Pancreas (tissue), 10 donors: ENCODE data around the gene SRRM2. TPM values are rescaled to one million over a fixed set of nuclear protein-coding genes. Genes with fewer than 3 reads are reported as not detected.
A peak's percentile ranks its signal among the peaks of the same experiment; 100 is the strongest.

Source experiments
- ATAC-seq, 4 donors: fragments of 200-7000 bp; cut with Tn5 transposase; one replicate each; pipeline versions ENCODE4 v1.8.0 to v1.9.1; 2020; ENCODE audit warnings: mild to moderate bottlenecking in 4 of 4, moderate library complexity in 4 of 4
- DNase-seq, 6 donors: peaks; one replicate each; pipeline ENCODE4 v3.0.0-alpha.2; 2020
- FAIRE-seq: peaks from 2 replicates; lab custom pipeline; 2012; peaks lifted over from hg19 to GRCh38; lab: Jason Lieb, UNC
- H3K27ac ChIP-seq, 4 donors: fragments of 200-600 bp; sonication (generic); 1 replicate in 3 of 4; 2 replicates in 1 of 4; pipeline versions ENCODE4 v1.5.0 to v1.8.0; 2020
- H3K27me3 ChIP-seq, 4 donors: fragments of 200-600 bp; one replicate each; pipeline ENCODE4 v1.8.0; 2021
- H3K36me3 ChIP-seq, 3 donors: fragments of 200-600 bp; sonication (generic) in 1 of 3; one replicate each; pipeline versions ENCODE4 v1.5.0 to v1.8.0; 2020 to 2021
- H3K4me1 ChIP-seq, 3 donors: fragments of 200-600 bp; one replicate each; pipeline ENCODE4 v1.8.0; 2021
- H3K4me3 ChIP-seq, 4 donors: fragments of 200-600 bp; sonication (generic) in 2 of 4; one replicate each; pipeline versions ENCODE4 v1.5.0 to v1.8.0; 2020 to 2021
- H3K9me3 ChIP-seq, 4 donors: fragments of 200-600 bp; one replicate each; pipeline ENCODE4 v1.8.0; 2021
- WGBS, 2 donors: extraction: QIAGEN DNeasy Blood & Tissue Kit; methylation state at CpG; one replicate each; pipeline ENCODE4 v1.1.7; 2013; 5-methylcytosine and 5-hydroxymethylcytosine counted together
- intact Hi-C, 3 donors: fragments of 100-400 bp; cut with DNase I; formaldehyde crosslinking; loops; one replicate each; pipeline versions ENCODE4 v1.11.1 to v1.14.2; 2022
- polyA plus RNA-seq, 2 donors: library from polyadenylated mRNA; stranded (reverse); fragments of 200-250 nt; gene quantifications; one replicate each; pipeline ENCODE4 v1.2.3, GENCODE V29; 2013
- total RNA-seq, 6 donors: library from RNA; stranded (reverse); fragmentation: NEBNext Ultra II Directional in 4 of 6; extraction: Animal tissue kit (Norgen Biotek cat#: 25700) in 4 of 6; gene quantifications; one replicate each; pipeline versions ENCODE4 v1.2.1 to v1.2.4, GENCODE V29; 2021 to 2023
- TF ChIP-seq, protein P1 (sequence below), 4 donors: fragments of 200-600 bp; sonication (generic) in 3 of 4; IDR thresholded peaks; one replicate each; pipeline versions ENCODE4 v1.5.0 to v1.8.0; 2021; ENCODE audit warnings: antibody characterized with exemption in 4 of 4
- donor health status: healthy with polysubstance abuse.
- donor health status: DM: no; HTN: no; CAD: no; lungs with moderate emphysema.
- donor health status: DM: no; HTN: no; CAD: no.
- donor health status: control.
- donor health status: control.
- donor health status: Bipolar disorder and iron deficiency.
- donor health status: DM: yes; HTN: yes; CAD: no.
- donor health status: DM: no; HTN: no; CAD: no.
- donor health status: DM: no; HTN: no; CAD: no.
- donor health status: DM: yes; HTN: yes; CAD: no.

Gene SRRM2
- total and polyA plus RNA-seq, 8 donors, result 244 to 1,932 (median 380) TPM

- ATAC-seq, result peak; percentile 39 to 60 (median 52)
- TF ChIP-seq, protein P1, sequence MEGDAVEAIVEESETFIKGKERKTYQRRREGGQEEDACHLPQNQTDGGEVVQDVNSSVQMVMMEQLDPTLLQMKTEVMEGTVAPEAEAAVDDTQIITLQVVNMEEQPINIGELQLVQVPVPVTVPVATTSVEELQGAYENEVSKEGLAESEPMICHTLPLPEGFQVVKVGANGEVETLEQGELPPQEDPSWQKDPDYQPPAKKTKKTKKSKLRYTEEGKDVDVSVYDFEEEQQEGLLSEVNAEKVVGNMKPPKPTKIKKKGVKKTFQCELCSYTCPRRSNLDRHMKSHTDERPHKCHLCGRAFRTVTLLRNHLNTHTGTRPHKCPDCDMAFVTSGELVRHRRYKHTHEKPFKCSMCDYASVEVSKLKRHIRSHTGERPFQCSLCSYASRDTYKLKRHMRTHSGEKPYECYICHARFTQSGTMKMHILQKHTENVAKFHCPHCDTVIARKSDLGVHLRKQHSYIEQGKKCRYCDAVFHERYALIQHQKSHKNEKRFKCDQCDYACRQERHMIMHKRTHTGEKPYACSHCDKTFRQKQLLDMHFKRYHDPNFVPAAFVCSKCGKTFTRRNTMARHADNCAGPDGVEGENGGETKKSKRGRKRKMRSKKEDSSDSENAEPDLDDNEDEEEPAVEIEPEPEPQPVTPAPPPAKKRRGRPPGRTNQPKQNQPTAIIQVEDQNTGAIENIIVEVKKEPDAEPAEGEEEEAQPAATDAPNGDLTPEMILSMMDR (IDR thresholded peaks at IDR 0.05), result no peak
- Histone ChIP-seq H3K4me3 (peak overlapping the region in 2 of 4 donors; percentile 28 to 42), H3K27ac (no peak overlapping the region), H3K36me3 (no peaks in the 10 kb centered on the region), H3K9me3 (no peaks in the 10 kb centered on the region), H3K27me3 (no peaks in the 10 kb centered on the region), H3K4me1 (no peaks in the 10 kb centered on the region)
- intact Hi-C loops, result no loop called here
- DNase-seq, result peak in 5 of 6 donors; percentile 3 to 75 (median 13)
- no peak for FAIRE-seq
- 11% methylated on average over 49 to 79 of the region's 79 CpGs for WGBS, 2 donors
These were observed 32.9 kb downstream of the SRRM2 start for GRCh38 chr16:2785101-2785991.

DNA sequence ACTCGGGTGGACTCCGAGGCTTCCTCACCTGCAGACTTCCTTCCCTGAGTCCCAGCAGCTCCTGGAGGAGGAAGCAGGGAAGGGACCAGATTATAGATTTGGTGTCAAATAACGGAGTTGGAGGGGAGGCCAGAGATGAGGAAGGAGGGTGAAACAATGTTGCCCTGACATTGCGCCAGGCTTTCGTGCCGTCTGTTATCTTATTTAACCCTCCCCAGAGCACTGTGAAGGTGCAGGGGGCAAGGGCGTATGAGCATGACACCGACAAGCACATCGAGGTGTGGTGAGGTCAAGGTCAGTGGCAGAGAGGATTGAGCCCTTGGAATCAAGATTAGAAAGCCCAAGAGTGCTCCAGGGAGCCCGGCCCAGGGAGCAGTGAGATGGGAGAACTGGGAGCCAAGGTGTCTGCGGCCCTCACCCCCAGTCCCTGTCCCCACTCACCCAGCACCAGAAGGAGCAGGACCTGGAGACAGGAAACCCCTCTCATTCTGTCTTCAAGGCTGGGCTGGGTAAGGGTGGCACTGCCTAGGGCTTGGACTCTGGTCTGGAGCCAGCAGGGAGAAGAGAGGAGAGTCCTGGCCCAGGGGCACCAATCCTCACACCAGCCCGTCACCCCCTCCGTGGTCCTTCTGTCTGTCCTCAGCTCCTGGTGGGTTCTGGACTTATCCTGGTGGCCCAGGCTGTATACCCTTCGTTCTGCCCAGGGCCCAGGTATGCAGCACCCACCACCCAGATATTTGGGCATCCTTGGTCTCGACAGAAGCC is 33.8 kb downstream of the SRRM2 start:
- FAIRE-seq, result no peak
- 32 to 34% methylated on average over 15 of the region's 15 CpGs for WGBS, 2 donors
- Histone ChIP-seq H3K4me1 (no peaks in the 10 kb centered on the region), H3K9me3 (no peaks in the 10 kb centered on the region), H3K36me3 (no peaks in the 10 kb centered on the region), H3K27ac (no peak overlapping the region), H3K27me3 (peaks cover 0 to 4% (median 0%) of the 10 kb centered on the region in 4 donors), H3K4me3 (no peak overlapping the region)
- TF ChIP-seq, protein P1 (IDR thresholded peaks at IDR 0.05), result no peak
- intact Hi-C loops, result no loop called here
- peak in 2 of 6 donors; percentile 10 to 22 for DNase-seq
- peak in 1 of 4 donors; percentile 5 for ATAC-seq

- peaks cover 0 to 4% (median 0%) of the 10 kb centered on the region in 4 donors for H3K27me3 ChIP-seq
- TF ChIP-seq, protein P1 (IDR thresholded peaks at IDR 0.05), result no peak
- no peaks in the 10 kb centered on the region for H3K4me1 ChIP-seq
- DNase-seq, result no peak
- intact Hi-C loops, result no loop called here
- no peak for ATAC-seq
- 28 to 32% methylated on average over 3 of the region's 3 CpGs for WGBS, 2 donors
- H3K36me3 ChIP-seq, result no peaks in the 10 kb centered on the region
- H3K9me3 ChIP-seq, result no peaks in the 10 kb centered on the region
- H3K4me3 ChIP-seq, result no peak overlapping the region
- no peak for FAIRE-seq
- no peak overlapping the region for H3K27ac ChIP-seq
These were observed 34.4 kb downstream of the SRRM2 start for GRCh38 chr16:2786826-2787151.

DNA sequence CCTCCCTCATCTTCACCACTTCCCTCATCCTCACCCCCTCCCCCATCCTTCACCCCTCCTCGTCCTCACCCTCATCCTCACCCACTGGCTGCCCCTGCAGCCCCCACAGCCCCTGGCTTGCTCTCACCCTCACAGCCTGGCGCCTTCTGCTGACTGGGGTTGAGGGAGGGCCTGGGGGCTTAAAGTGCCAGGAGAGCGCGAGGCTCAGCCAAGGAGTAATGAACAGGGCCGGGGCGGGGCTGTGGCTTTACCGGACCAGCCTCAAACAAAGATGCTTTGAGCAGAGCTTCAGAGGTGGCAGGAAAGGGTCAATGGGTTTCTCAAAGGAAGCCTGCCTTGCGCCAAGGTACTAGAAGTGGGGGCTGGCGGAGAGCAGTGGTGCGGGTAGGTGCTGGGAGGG is 35.0 kb downstream of the SRRM2 start, which contains the start of gene PRSS33:
TSS of gene PRSS33 (minus strand) at position 155 of the 400 bp plus-strand sequence. CDS start 1,013 bp downstream, outside the sequence.
- WGBS, 2 donors, result 17 to 18% methylated on average over 10 of the region's 10 CpGs
- no peak within 1 kb of the TSS for H3K4me3 ChIP-seq
- ATAC-seq (no peak), FAIRE-seq (no peak), DNase-seq (no peak)
- TF ChIP-seq, protein P1 (IDR thresholded peaks at IDR 0.05), result no peak
- peaks cover 0 to 4% (median 0%) of the 10 kb centered on the region in 4 donors for H3K27me3 ChIP-seq
- no peak within 1 kb of the TSS for H3K27ac ChIP-seq
- no peaks in the 10 kb centered on the region for H3K4me1 ChIP-seq
- no peaks in the 10 kb centered on the region for H3K9me3 ChIP-seq
- intact Hi-C loops, result no loop called here
- H3K36me3 ChIP-seq, result no peaks in the 10 kb centered on the region
